Pancreas (tissue), 10 donors: ENCODE data around the gene SERPINI1. TPM values are rescaled to one million over a fixed set of nuclear protein-coding genes. Genes with fewer than 3 reads are reported as not detected.
"Not testable (repeated sequence)": the region's sequence is repeated elsewhere in the genome, so short reads cannot be mapped to it uniquely, and the experiment has no call there.

Experiments used
- ATAC-seq, 4 donors: fragments of 200-7000 bp; cut with Tn5 transposase; one replicate each; pipeline versions ENCODE4 v1.8.0 to v1.9.1; 2020; ENCODE audit warnings: mild to moderate bottlenecking in 4 of 4, moderate library complexity in 4 of 4
- DNase-seq, 6 donors: peaks; one replicate each; pipeline ENCODE4 v3.0.0-alpha.2; 2020
- FAIRE-seq: peaks from 2 replicates; lab custom pipeline; 2012; peaks lifted over from hg19 to GRCh38; lab: Jason Lieb, UNC
- H3K27ac ChIP-seq, 4 donors: fragments of 200-600 bp; sonication (generic); 1 replicate in 3 of 4; 2 replicates in 1 of 4; pipeline versions ENCODE4 v1.5.0 to v1.8.0; 2020
- H3K27me3 ChIP-seq, 4 donors: fragments of 200-600 bp; one replicate each; pipeline ENCODE4 v1.8.0; 2021
- H3K36me3 ChIP-seq, 3 donors: fragments of 200-600 bp; sonication (generic) in 1 of 3; one replicate each; pipeline versions ENCODE4 v1.5.0 to v1.8.0; 2020 to 2021
- H3K4me1 ChIP-seq, 3 donors: fragments of 200-600 bp; one replicate each; pipeline ENCODE4 v1.8.0; 2021
- H3K4me3 ChIP-seq, 4 donors: fragments of 200-600 bp; sonication (generic) in 2 of 4; one replicate each; pipeline versions ENCODE4 v1.5.0 to v1.8.0; 2020 to 2021
- H3K9me3 ChIP-seq, 4 donors: fragments of 200-600 bp; one replicate each; pipeline ENCODE4 v1.8.0; 2021
- CTCF ChIP-seq, 4 donors: fragments of 200-600 bp; sonication (generic) in 3 of 4; IDR thresholded peaks; one replicate each; pipeline versions ENCODE4 v1.5.0 to v1.8.0; 2021; ENCODE audit warnings: antibody characterized with exemption in 4 of 4
- WGBS, 2 donors: extraction: QIAGEN DNeasy Blood & Tissue Kit; methylation state at CpG; one replicate each; pipeline ENCODE4 v1.1.7; 2013; 5-methylcytosine and 5-hydroxymethylcytosine counted together
- intact Hi-C, 3 donors: fragments of 100-400 bp; cut with DNase I; formaldehyde crosslinking; loops; one replicate each; pipeline versions ENCODE4 v1.11.1 to v1.14.2; 2022
- polyA plus RNA-seq, 2 donors: library from polyadenylated mRNA; stranded (reverse); fragments of 200-250 nt; gene quantifications; one replicate each; pipeline ENCODE4 v1.2.3, GENCODE V29; 2013
- total RNA-seq, 6 donors: library from RNA; stranded (reverse); fragmentation: NEBNext Ultra II Directional in 4 of 6; extraction: Animal tissue kit (Norgen Biotek cat#: 25700) in 4 of 6; gene quantifications; one replicate each; pipeline versions ENCODE4 v1.2.1 to v1.2.4, GENCODE V29; 2021 to 2023
- donor health status: healthy with polysubstance abuse.
- donor health status: DM: no; HTN: no; CAD: no; lungs with moderate emphysema.
- donor health status: DM: no; HTN: no; CAD: no.
- donor health status: control.
- donor health status: control.
- donor health status: Bipolar disorder and iron deficiency.
- donor health status: DM: yes; HTN: yes; CAD: no.
- donor health status: DM: no; HTN: no; CAD: no.
- donor health status: DM: no; HTN: no; CAD: no.
- donor health status: DM: yes; HTN: yes; CAD: no.

The SERPINI1 gene
- total and polyA plus RNA-seq, 8 donors: 12.1 to 23.7 (median 20.8) TPM

- Histone ChIP-seq H3K9me3 (no peaks in the 10 kb centered on the region), H3K27ac (no peak overlapping the region), H3K36me3 (no peaks in the 10 kb centered on the region), H3K27me3 (no peaks in the 10 kb centered on the region), H3K4me1 (no peaks in the 10 kb centered on the region), H3K4me3 (no peak overlapping the region)
- TF ChIP-seq CTCF (IDR thresholded peaks at IDR 0.05): no peak
- intact Hi-C loops: no loop called here
- WGBS, 2 donors: 96 to 97% methylated on average over 12 of the region's 12 CpGs
- DNase-seq: peak in 1 of 6 donors; percentile 61
- FAIRE-seq: no peak
- ATAC-seq: no peak
Measured at GRCh38 chr3:167821248-167821805, 85.8 kb downstream of the SERPINI1 start.

- Histone ChIP-seq H3K36me3 (no peaks in the 10 kb centered on the region), H3K9me3 (no peaks in the 10 kb centered on the region), H3K27ac (no peak overlapping the region), H3K4me3 (no peak overlapping the region), H3K4me1 (no peaks in the 10 kb centered on the region), H3K27me3 (no peaks in the 10 kb centered on the region)
- TF ChIP-seq CTCF (IDR thresholded peaks at IDR 0.05): no peak
- intact Hi-C loops: no loop called here
- WGBS, 2 donors: 90 to 94% methylated on average over 3 of the region's 3 CpGs
- no peak for ATAC-seq
- no peak for FAIRE-seq
- DNase-seq: no peak
Measured at GRCh38 chr3:167823738-167824137, 88.2 kb downstream of the SERPINI1 start.

DNA sequence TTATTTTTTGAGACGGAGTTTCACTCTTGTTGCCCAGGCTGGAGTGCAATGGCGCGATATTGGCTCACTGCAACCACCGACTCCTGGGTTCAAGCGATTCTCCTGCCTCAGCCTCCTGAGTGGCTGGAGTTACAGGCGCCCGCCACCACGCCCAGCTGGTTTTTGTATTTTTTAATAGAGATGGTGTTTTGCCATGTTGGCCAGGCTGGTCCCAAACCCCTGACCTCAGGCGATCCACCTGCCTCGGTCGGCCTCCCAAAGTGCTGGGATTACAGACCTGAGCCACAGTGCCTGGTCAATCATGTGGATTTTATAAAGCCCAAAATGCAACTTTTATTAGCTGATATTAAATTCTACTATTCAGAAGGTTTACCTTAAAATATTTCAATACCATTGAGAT is 92.1 kb downstream of the SERPINI1 start:
- H3K27me3 ChIP-seq, intact Hi-C loops, H3K36me3 ChIP-seq, H3K4me3 ChIP-seq, FAIRE-seq, ATAC-seq, H3K9me3 ChIP-seq, H3K4me1 ChIP-seq, H3K27ac ChIP-seq, DNase-seq: not testable (repeated sequence)
- WGBS, 2 donors: 97 to 98% methylated on average over 11 of the region's 11 CpGs

DNA sequence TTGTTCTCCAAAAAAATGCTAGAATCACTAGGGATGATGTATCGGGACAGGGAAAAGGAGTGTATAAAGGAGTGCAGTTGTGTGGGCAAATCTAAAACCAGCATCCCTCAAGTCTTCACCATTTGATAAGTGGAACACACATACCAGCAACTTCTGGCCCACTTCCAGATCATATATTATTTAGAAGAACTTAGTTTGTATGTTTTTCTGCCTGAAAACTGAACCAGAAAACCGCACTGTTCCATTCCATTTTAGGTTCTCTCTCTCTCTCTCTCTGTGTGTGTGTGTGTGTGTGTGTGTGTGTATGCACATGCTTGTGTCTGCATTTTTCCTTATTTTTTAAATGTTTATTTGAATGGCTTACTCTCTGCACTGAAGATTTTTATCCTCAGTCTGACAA is 93.5 kb downstream of the SERPINI1 start:
- no peaks in the 10 kb centered on the region for H3K9me3 ChIP-seq
- no peak for DNase-seq
- no peaks in the 10 kb centered on the region for H3K36me3 ChIP-seq
- WGBS, 2 donors: 89% methylated on average over 2 of the region's 2 CpGs
- H3K4me1 ChIP-seq: no peaks in the 10 kb centered on the region
- no peak overlapping the region for H3K4me3 ChIP-seq
- no peak overlapping the region for H3K27ac ChIP-seq
- ATAC-seq: no peak
- intact Hi-C loops: no loop called here
- FAIRE-seq: no peak
- TF ChIP-seq CTCF (IDR thresholded peaks at IDR 0.05): no peak
- H3K27me3 ChIP-seq: no peaks in the 10 kb centered on the region

GRCh38 chr3:167830007-167830406 is 94.5 kb downstream of the SERPINI1 start:
- H3K4me3 ChIP-seq: no peak overlapping the region
- H3K27me3 ChIP-seq: no peaks in the 10 kb centered on the region
- intact Hi-C loops: no loop called here
- DNase-seq: no peak
- H3K9me3 ChIP-seq: no peaks in the 10 kb centered on the region
- no peak overlapping the region for H3K27ac ChIP-seq
- FAIRE-seq: no peak
- WGBS, 2 donors: 81 to 88% methylated on average over 4 of the region's 4 CpGs
- H3K36me3 ChIP-seq: no peaks in the 10 kb centered on the region
- H3K4me1 ChIP-seq: no peaks in the 10 kb centered on the region
- ATAC-seq: no peak
- no peak for TF ChIP-seq CTCF (IDR thresholded peaks at IDR 0.05)
